Keratinocyte (primary cell): ENCODE measurements around the gene ACSL3. TPM values are rescaled to one million over a fixed set of nuclear protein-coding genes. Genes with fewer than 3 reads are reported as not detected.
"Not testable (repeated sequence)": the region's sequence is repeated elsewhere in the genome, so short reads cannot be mapped to it uniquely, and the experiment has no call there.

Experiments used
- DNase-seq: peaks from one replicate; pipeline ENCODE4 v3.0.0-alpha.2; 2011; ENCODE audit warnings: low read depth, missing footprints, low spot score
- FAIRE-seq: peaks from 2 replicates; lab custom pipeline; 2011; peaks lifted over from hg19 to GRCh38; lab: Jason Lieb, UNC
- H2AFZ ChIP-seq: 2 replicates; pipeline ENCODE4 v1.6.0; 2012; ENCODE audit warnings: low read length, control low read depth, inconsistent platforms; ENCODE audit not compliant: control insufficient read depth
- H3K27ac ChIP-seq: 2 replicates; pipeline ENCODE4 v1.5.1; 2011; ENCODE audit warnings: low read length; ENCODE audit not compliant: control insufficient read depth, insufficient read depth
- H3K27me3 ChIP-seq: 3 replicates; pipeline ENCODE4 v1.6.0; 2011; ENCODE audit warnings: low read length; ENCODE audit not compliant: control insufficient read depth, insufficient read depth; ENCODE audit errors: extremely low read depth
- H3K36me3 ChIP-seq, 2 experiments: 2 replicates in 1 of 2; 3 replicates in 1 of 2; pipeline ENCODE4 v1.5.1; 2011; ENCODE audit warnings: low read length in 2 of 2, mild to moderate bottlenecking in 1 of 2; ENCODE audit not compliant: control insufficient read depth in 2 of 2, insufficient read depth in 2 of 2; ENCODE audit errors: extremely low read depth in 1 of 2
- H3K4me1 ChIP-seq: 3 replicates; pipeline ENCODE4 v1.5.1; 2011; ENCODE audit warnings: low read length; ENCODE audit not compliant: control insufficient read depth, insufficient read depth; ENCODE audit errors: extremely low read depth
- H3K4me2 ChIP-seq: 3 replicates; pipeline ENCODE4 v1.6.0; 2011; ENCODE audit warnings: low read depth, low read length; ENCODE audit not compliant: control insufficient read depth, insufficient read depth; ENCODE audit errors: extremely low read depth
- H3K4me3 ChIP-seq, 3 experiments: fragments of 200-600 bp in 1 of 3; sonication (generic) in 1 of 3; 2 replicates in 2 of 3; 3 replicates in 1 of 3; pipeline ENCODE4 v1.5.1; 2011 to 2016; ENCODE audit warnings: low read length in 3 of 3, mild to moderate bottlenecking in 3 of 3, control low read depth in 2 of 3, inconsistent platforms in 1 of 3, low read depth in 1 of 3, mixed read lengths in 1 of 3, mixed run types in 1 of 3, moderate library complexity in 1 of 3; ENCODE audit not compliant: control insufficient read depth in 2 of 3, insufficient read depth in 2 of 3; ENCODE audit errors: extremely low read depth in 1 of 3
- H3K79me2 ChIP-seq: 2 replicates; pipeline ENCODE4 v1.6.0; 2012; ENCODE audit warnings: low read length; ENCODE audit not compliant: control insufficient read depth, insufficient read depth
- H3K9ac ChIP-seq: 3 replicates; pipeline ENCODE4 v1.6.0; 2011; ENCODE audit warnings: low read length; ENCODE audit not compliant: control insufficient read depth, insufficient read depth; ENCODE audit errors: extremely low read depth
- H3K9me1 ChIP-seq: 3 replicates; pipeline ENCODE4 v1.6.0; 2011; ENCODE audit warnings: low read length; ENCODE audit not compliant: control insufficient read depth, insufficient read depth; ENCODE audit errors: extremely low read depth
- H3K9me3 ChIP-seq: 2 replicates; pipeline ENCODE4 v1.5.1; 2012; ENCODE audit warnings: low read depth, low read length; ENCODE audit not compliant: control insufficient read depth
- H4K20me1 ChIP-seq: 3 replicates; pipeline ENCODE4 v1.6.0; 2011; ENCODE audit warnings: low read length; ENCODE audit not compliant: control insufficient read depth, insufficient read depth; ENCODE audit errors: extremely low read depth
- CTCF ChIP-seq, 3 experiments: IDR thresholded peaks in 1 of 3; conservative IDR thresholded peaks in 1 of 3; optimal IDR thresholded peaks in 1 of 3; 2 replicates in 2 of 3; 3 replicates in 1 of 3; pipeline versions ENCODE3 to v1.5.1; 2011; ENCODE audit warnings: low read length in 3 of 3, mild to moderate bottlenecking in 3 of 3, moderate library complexity in 2 of 3, control low read depth in 1 of 3, inconsistent platforms in 1 of 3; ENCODE audit not compliant: insufficient read depth in 2 of 3; ENCODE audit errors: extremely low read depth in 1 of 3
- EZH2 ChIP-seq: IDR thresholded peaks from one replicate; pipeline ENCODE4 v1.6.1; 2012; ENCODE audit warnings: inconsistent platforms, mild to moderate bottlenecking, low read length, moderate library complexity
- dilution Hi-C: fragments of 300-500 bp; cut with MboI; formaldehyde crosslinking; loops from one replicate; pipeline ENCODE4 v1.7.0; 2020; ENCODE audit warnings: low sequenced_read_pairs; ENCODE audit not compliant: extremely low pct_ligation_motif_present
- polyA plus RNA-seq, 5 experiments: library from polyadenylated mRNA; depleted of rRNA in 3 of 5; stranded (reverse) in 3 of 5; stranded (forward) in 1 of 5; unstranded in 1 of 5; fragments of >200 nt; gene quantifications; 1 replicate in 1 of 5; 2 replicates in 3 of 5; 3 replicates in 1 of 5; pipeline versions ENCODE4 v1.2.1 to v1.2.3, GENCODE V29; 2011 to 2012; ENCODE audit warnings: missing spikeins in 2 of 5, low read depth in 1 of 5, low replicate concordance in 1 of 5

The ACSL3 gene
- polyA plus RNA-seq, 1 donor (not counting 4 experiments of a cell fraction or from before 2014, with no cell fraction given) = 197 TPM

GRCh38 chr2:222916229-222917197 lies 55.7 kb downstream of the ACSL3 start:
- Histone ChIP-seq H3K36me3 (peaks cover 12 to 19% of the 10 kb centered on the region in 2 experiments), H3K27ac (no peak overlapping the region), H4K20me1 (peaks cover 3% of the 10 kb centered on the region), H3K4me1 (no peaks in the 10 kb centered on the region), H3K27me3 (no peaks in the 10 kb centered on the region), H3K79me2 (peaks cover 51% of the 10 kb centered on the region), H2AFZ (no peak overlapping the region), H3K4me3 (no peak overlapping the region), H3K9ac (no peak overlapping the region), H3K9me1 (no peaks in the 10 kb centered on the region), H3K9me3 (no peaks in the 10 kb centered on the region), H3K4me2 (no peak overlapping the region)
- FAIRE-seq (no peak), DNase-seq (no peak)
- dilution Hi-C loops = no loop called here
- TF ChIP-seq CTCF (optimal IDR thresholded peaks at IDR 0.05 in 1 of 3, IDR thresholded peaks at IDR 0.05 in 1 of 3, conservative IDR thresholded peaks at IDR 0.05 in 1 of 3; ENCODE audit: extremely low read depth in 1 of 3, insufficient read depth in 2 of 3, low read length in 3 of 3) = no peak
- TF ChIP-seq EZH2 = no peak

DNA sequence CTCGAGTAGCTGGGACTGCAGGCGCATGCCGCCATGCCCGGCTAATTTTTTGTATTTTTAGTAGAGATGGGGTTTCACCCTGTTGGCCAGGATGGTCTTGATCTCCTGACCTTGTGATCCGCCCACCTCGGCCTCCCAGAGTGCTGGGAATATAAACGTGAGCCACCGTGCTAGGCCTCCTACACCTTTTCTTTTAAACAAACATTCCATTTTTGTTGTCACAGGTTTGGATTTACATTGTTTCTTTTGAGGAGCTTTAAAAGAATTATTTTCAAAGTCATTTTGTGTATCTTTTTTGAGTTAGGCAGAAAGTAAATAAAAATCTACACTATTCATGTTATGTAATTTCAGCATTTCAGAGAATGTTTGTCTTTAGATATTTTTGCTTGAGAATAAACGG lies 56.4 kb downstream of the ACSL3 start:
- H4K20me1 ChIP-seq, H3K4me2 ChIP-seq, H3K4me1 ChIP-seq, H3K27ac ChIP-seq, H2AFZ ChIP-seq, FAIRE-seq, dilution Hi-C loops, H3K9me1 ChIP-seq, H3K9ac ChIP-seq, H3K27me3 ChIP-seq, H3K9me3 ChIP-seq, H3K4me3 ChIP-seq, DNase-seq: not testable (repeated sequence)
- Histone ChIP-seq H3K36me3 (peaks cover 12 to 19% of the 10 kb centered on the region in 2 experiments), H3K79me2 (peaks cover 44% of the 10 kb centered on the region)
